ACC112 (cell line): Measurements from ENCODE around the gene LOXHD1.

Source experiments
- H2AFZ ChIP-seq: fragments of 200-600 bp; sonication (generic); one replicate; pipeline ENCODE4 v1.6.0; 2017; ENCODE audit warnings: antibody characterized with exemption, low read length; ENCODE audit not compliant: unreplicated experiment
- H3K27ac ChIP-seq: fragments of 200-600 bp; sonication (generic); 2 replicates; pipeline ENCODE4 v1.5.1; 2014; ENCODE audit warnings: low read depth, mild to moderate bottlenecking, antibody characterized with exemption, low read length, moderate library complexity
- H3K27me3 ChIP-seq: fragments of 200-600 bp; sonication (generic); 2 replicates; pipeline ENCODE4 v1.6.1; 2014; ENCODE audit warnings: mild to moderate bottlenecking, antibody characterized with exemption, low read length, moderate library complexity, mixed read lengths; ENCODE audit not compliant: insufficient read depth
- H3K36me3 ChIP-seq: fragments of 200-600 bp; sonication (generic); 2 replicates; pipeline ENCODE4 v1.6.1; 2016; ENCODE audit warnings: mild to moderate bottlenecking, antibody characterized with exemption, low read length, moderate library complexity, mixed read lengths; ENCODE audit not compliant: insufficient read depth
- H3K4me1 ChIP-seq: fragments of 200-600 bp; sonication (generic); one replicate; pipeline ENCODE4 v1.6.1; 2016; ENCODE audit warnings: low read length, mixed read lengths; ENCODE audit not compliant: insufficient read depth, unreplicated experiment, control insufficient read depth
- H3K4me3 ChIP-seq: fragments of 200-600 bp; sonication (generic); 2 replicates; pipeline ENCODE4 v1.5.1; 2014; ENCODE audit warnings: mild to moderate bottlenecking, low read depth, low read length
- H3K79me2 ChIP-seq: fragments of 200-600 bp; sonication (generic); one replicate; pipeline ENCODE4 v1.6.0; 2016; ENCODE audit warnings: low read length; ENCODE audit not compliant: control insufficient read depth, unreplicated experiment, insufficient read depth

The LOXHD1 gene

GRCh38 chr18:46433121-46433826 lies 223.7 kb downstream of the LOXHD1 start:
- Histone ChIP-seq H3K36me3 (no peaks in the 10 kb centered on the region), H3K4me3 (no peak overlapping the region), H3K4me1 (no peaks in the 10 kb centered on the region), H3K27me3 (peaks cover 11% of the 10 kb centered on the region), H3K27ac (no peak overlapping the region), H3K79me2 (no peaks in the 10 kb centered on the region), H2AFZ (no peak overlapping the region)

GRCh38 chr18:46431522-46432171 lies 225.4 kb downstream of the LOXHD1 start:
- H3K27ac ChIP-seq: no peak overlapping the region
- no peaks in the 10 kb centered on the region for H3K79me2 ChIP-seq
- H3K4me1 ChIP-seq: no peaks in the 10 kb centered on the region
- no peak overlapping the region for H2AFZ ChIP-seq
- H3K27me3 ChIP-seq: peaks cover 14% of the 10 kb centered on the region
- H3K36me3 ChIP-seq: no peaks in the 10 kb centered on the region
- H3K4me3 ChIP-seq: no peak overlapping the region

DNA sequence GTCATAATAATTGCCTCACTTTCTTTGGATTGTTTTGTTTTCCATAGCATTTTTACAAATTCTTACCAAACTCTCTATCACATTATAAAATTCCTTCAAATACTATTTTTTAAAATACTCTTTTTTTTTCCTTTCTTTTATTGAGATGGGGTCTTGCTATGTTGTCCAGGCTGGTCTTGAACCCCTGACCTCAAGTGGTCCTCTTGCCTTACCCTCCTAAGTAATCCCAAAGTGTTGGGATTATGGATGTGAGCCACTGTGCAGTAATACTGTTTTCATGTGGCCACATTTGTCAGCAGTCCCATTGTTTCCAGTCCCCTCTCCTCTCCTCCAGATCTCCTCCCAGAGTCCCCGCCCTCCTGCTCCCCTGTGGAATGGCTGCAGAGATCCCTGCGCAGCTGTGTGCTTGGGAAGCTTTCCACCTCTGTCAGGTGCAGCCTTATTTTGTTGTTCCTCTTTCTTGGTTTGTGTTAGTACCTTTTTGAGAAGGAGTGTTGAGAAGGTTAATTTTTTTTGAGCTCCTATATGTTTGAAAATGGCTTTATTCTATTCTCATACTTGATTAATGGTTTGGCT lies 227.3 kb downstream of the LOXHD1 start:
- Histone ChIP-seq H3K27me3 (peaks cover 25% of the 10 kb centered on the region), H3K79me2 (no peaks in the 10 kb centered on the region), H3K4me1 (no peaks in the 10 kb centered on the region), H3K4me3 (no peak overlapping the region), H2AFZ (no peak overlapping the region), H3K36me3 (no peaks in the 10 kb centered on the region), H3K27ac (no peak overlapping the region)

GRCh38 chr18:46429130-46429529 lies 227.9 kb downstream of the LOXHD1 start:
- H3K27ac ChIP-seq: no peak overlapping the region
- peaks cover 25% of the 10 kb centered on the region for H3K27me3 ChIP-seq
- no peaks in the 10 kb centered on the region for H3K4me1 ChIP-seq
- H3K4me3 ChIP-seq: no peak overlapping the region
- H3K79me2 ChIP-seq: no peaks in the 10 kb centered on the region
- H2AFZ ChIP-seq: no peak overlapping the region
- H3K36me3 ChIP-seq: no peaks in the 10 kb centered on the region

DNA sequence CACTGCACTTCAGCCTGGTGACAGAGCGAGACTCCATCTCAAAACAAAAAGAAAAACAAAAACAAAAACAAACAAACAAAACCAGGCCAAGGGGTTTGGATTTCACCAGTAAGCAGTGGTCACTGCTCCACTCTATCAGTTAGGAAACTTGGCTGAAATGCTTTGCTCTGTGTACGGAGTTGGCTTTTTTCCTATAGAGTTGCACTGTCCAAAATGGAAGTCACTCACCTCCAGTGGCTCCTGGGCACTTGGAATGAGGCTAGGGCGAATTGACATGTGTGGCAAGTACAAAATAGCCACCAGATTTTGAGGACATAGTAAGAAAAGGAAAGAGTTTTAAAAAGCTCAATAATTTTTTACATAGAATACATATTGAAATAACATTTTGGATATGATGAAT lies 228.7 kb downstream of the LOXHD1 start:
- no peaks in the 10 kb centered on the region for H3K79me2 ChIP-seq
- H3K27ac ChIP-seq: no peak overlapping the region
- no peak overlapping the region for H3K4me3 ChIP-seq
- H3K36me3 ChIP-seq: no peaks in the 10 kb centered on the region
- no peaks in the 10 kb centered on the region for H3K4me1 ChIP-seq
- H3K27me3 ChIP-seq: peaks cover 25% of the 10 kb centered on the region
- no peak overlapping the region for H2AFZ ChIP-seq

GRCh38 chr18:46427216-46427995 lies 229.6 kb downstream of the LOXHD1 start:
- no peak overlapping the region for H3K27ac ChIP-seq
- H3K36me3 ChIP-seq: no peaks in the 10 kb centered on the region
- peaks cover 25% of the 10 kb centered on the region for H3K27me3 ChIP-seq
- H3K4me3 ChIP-seq: no peak overlapping the region
- no peaks in the 10 kb centered on the region for H3K4me1 ChIP-seq
- no peak overlapping the region for H2AFZ ChIP-seq
- H3K79me2 ChIP-seq: no peaks in the 10 kb centered on the region
